ENCODE measurements around the gene IP6K2.

DNA sequence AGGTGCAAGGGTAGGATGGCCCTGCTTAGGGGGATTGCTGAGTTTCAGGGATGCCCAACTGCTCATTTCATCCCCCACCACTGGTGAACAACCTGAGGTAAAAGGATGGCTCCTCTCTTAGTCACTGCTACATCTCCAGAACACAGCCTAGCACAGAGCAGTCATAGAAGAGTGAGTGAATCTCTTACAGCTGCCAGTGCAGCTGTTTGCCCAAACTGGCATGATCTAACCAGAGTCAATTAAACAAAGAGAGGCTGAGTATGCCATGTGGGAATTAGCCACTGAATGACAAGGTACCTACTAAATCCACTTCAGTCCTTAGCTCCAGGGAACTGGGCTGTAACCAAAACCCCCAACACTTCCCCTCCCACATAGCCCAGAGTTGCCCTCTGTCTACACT, 24.5 kb downstream of the IP6K2 start:
- TF ChIP-seq, protein P1, sequence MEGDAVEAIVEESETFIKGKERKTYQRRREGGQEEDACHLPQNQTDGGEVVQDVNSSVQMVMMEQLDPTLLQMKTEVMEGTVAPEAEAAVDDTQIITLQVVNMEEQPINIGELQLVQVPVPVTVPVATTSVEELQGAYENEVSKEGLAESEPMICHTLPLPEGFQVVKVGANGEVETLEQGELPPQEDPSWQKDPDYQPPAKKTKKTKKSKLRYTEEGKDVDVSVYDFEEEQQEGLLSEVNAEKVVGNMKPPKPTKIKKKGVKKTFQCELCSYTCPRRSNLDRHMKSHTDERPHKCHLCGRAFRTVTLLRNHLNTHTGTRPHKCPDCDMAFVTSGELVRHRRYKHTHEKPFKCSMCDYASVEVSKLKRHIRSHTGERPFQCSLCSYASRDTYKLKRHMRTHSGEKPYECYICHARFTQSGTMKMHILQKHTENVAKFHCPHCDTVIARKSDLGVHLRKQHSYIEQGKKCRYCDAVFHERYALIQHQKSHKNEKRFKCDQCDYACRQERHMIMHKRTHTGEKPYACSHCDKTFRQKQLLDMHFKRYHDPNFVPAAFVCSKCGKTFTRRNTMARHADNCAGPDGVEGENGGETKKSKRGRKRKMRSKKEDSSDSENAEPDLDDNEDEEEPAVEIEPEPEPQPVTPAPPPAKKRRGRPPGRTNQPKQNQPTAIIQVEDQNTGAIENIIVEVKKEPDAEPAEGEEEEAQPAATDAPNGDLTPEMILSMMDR (conservative IDR thresholded peaks at IDR 0.05; ENCODE audit: low read depth, low read length) = no peak
- no peak for TF ChIP-seq EZH2phosphoT487 (IDR thresholded peaks at IDR 0.05; ENCODE audit: borderline replicate concordance, low read length)
- no peak for TF ChIP-seq EZH2 (IDR thresholded peaks at IDR 0.05; ENCODE audit: low read length, unreplicated experiment)
